Mucosa of stomach (tissue), 1 donor: ENCODE data around the gene ENTPD8.
A peak's percentile ranks its signal among the peaks of the same experiment; 100 is the strongest.

Source experiments
- H3K27me3 ChIP-seq: one replicate; pipeline ENCODE4 v1.7.0; 2013; ENCODE audit warnings: mild to moderate bottlenecking, low read length; ENCODE audit not compliant: control insufficient read depth, insufficient read depth
- H3K36me3 ChIP-seq: one replicate; pipeline ENCODE4 v1.7.0; 2013; ENCODE audit warnings: low read length; ENCODE audit not compliant: control insufficient read depth, insufficient read depth
- H3K4me1 ChIP-seq: one replicate; pipeline ENCODE4 v1.7.0; 2013; ENCODE audit warnings: mild to moderate bottlenecking, low read length; ENCODE audit not compliant: control insufficient read depth, insufficient read depth
- H3K4me3 ChIP-seq: one replicate; pipeline ENCODE4 v1.7.0; 2013; ENCODE audit warnings: low read length
- H3K9ac ChIP-seq: one replicate; pipeline ENCODE4 v1.7.0; 2013; ENCODE audit warnings: mild to moderate bottlenecking, low read length, moderate library complexity
- H3K9me3 ChIP-seq: one replicate; pipeline ENCODE4 v1.7.0; 2013; ENCODE audit warnings: mild to moderate bottlenecking, low read length, moderate library complexity; ENCODE audit not compliant: control insufficient read depth
- donor health status: Pancreatic carcinoma.

The ENTPD8 gene

DNA sequence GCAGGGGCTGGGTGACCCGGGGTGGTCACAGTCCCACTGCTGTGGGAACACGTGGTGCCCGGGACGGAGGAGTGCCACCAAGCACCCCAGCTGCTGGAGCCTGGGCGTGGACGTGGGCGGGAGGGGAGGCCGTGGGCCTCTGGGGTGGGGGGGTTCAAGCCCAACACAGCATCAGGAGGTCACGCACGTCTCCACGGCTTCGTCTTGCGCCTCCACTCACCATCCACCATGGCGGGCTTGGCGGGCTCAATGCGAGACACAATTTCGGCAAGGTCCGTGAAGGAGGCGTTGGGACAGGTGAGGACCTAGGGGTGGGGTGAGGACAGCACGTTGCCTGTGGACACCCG is 20.1 kb upstream of the ENTPD8 start:
- peaks cover 26% of the 10 kb centered on the region for H3K4me1 ChIP-seq
- no peak overlapping the region for H3K9ac ChIP-seq
- no peaks in the 10 kb centered on the region for H3K36me3 ChIP-seq
- no peaks in the 10 kb centered on the region for H3K27me3 ChIP-seq
- H3K4me3 ChIP-seq: no peak overlapping the region
- H3K9me3 ChIP-seq: no peaks in the 10 kb centered on the region

DNA sequence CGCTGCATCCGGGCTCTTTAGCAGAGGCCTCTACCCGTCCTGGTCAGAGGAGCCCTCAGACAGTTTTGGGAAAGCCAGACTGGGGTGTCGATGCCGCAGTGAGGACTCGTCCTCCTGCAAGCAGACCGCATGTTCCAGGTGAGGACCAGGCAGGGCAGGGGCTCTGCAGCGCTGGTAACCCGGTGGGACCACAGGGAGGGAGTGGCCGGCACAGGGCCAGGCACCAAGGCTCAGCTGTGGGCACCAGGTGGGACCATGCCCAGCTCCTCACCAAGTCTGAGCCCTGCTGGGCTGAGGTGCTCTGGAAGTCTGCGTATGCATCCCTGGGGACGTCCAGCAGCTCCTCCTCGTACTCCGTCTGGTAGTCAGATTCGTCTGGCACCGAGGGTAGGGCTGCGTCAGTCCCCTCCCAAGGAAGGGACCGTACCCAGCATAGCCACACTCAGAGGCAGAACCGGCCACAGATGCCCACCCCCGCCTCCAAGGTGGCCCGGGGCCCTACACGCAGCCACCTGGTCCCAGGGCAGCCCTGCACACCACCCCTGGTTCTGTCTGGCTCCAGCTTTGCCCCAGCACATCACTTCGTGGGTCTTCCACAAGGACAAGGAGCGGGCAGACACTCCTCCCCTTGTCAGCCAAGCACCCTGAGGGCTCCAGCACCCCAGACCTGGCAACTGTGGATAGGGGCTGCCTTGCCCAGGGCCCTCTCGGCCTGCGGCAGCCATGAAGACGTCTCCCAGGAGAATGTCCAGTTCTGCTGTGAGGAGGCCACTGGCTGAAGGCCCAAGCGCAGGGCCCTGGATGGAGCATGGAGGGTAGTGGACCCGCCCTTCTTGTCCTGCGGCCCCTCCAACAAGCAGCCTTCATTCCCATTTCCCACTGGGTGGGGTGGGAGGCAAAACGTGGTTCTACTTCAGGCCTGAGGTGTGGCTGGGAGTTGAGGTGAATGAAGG is 19.5 kb upstream of the ENTPD8 start:
- H3K27me3 ChIP-seq: no peaks in the 10 kb centered on the region
- H3K9ac ChIP-seq: no peak overlapping the region
- no peaks in the 10 kb centered on the region for H3K36me3 ChIP-seq
- no peaks in the 10 kb centered on the region for H3K9me3 ChIP-seq
- H3K4me1 ChIP-seq: peaks cover 26% of the 10 kb centered on the region
- no peak overlapping the region for H3K4me3 ChIP-seq

DNA sequence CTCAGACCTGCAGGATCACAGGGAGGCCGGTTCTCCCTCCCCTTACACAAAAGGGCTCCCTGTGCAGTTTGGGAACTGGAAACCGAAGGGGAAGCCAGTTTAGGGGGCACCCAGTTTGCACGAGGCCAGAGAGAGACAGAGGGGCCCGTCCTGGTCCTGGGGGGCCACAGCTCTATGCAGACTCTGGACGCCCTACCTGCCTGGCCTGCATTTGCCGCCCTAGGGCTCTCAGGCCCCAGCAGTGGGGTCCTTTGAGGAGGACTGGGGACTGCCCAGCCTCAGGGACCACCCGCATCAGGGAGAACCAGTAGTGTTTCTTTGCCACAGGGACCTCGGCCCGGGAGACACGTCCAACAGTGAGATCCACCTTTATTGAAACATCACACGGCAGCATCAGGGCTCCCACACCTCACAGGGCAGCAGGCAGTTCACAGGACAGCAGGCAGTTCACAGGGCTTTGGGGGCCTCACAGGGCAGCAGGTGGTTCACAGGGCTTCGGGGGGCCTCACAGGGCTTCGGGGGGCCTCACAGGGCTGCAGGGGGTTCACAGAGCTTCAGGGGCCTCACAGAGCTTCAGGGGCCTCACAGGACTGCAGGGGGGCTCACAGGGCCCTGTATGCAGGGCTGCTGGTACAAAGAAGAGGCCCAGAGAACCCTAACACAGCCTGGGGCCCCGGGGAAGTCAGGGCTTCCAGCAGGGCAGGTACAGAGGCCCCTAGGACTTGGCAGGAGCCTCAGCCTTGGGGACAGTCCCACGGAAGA is 18.6 kb upstream of the ENTPD8 start:
- Histone ChIP-seq H3K36me3 (no peaks in the 10 kb centered on the region), H3K9me3 (no peaks in the 10 kb centered on the region), H3K4me1 (peaks cover 30% of the 10 kb centered on the region), H3K27me3 (no peaks in the 10 kb centered on the region), H3K9ac (peak overlapping the region; percentile 77), H3K4me3 (peak overlapping the region; percentile 50)

DNA sequence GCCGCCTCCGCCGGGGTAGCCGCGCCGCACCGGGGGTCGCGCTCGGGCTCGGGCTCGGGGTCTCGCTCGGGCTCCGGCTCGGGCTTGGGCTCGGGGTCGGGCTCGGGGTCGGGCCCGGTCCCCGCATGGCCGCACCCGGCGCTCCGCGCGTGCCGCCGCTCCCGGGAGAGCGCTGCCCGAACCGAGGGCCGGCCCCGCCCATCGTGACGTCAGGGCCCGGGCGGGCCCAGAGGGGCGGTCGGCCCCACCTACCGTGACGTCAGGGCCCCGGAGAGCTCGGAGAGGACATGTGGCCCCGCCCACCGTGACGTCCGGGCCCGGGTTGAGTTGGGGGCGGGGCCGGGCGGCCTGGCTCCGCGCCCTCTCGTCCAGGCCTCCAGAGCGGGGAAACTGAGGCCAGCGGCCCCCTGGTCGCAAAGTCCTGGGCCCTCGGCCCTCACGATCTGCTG is 18.0 kb upstream of the ENTPD8 start, which contains the start of gene NSMF:
TSS of gene NSMF (minus strand) at position 183 of the 449 bp plus-strand sequence. CDS start 232 bp downstream, outside the sequence.
- peaks cover 36% of the 10 kb centered on the region for H3K4me1 ChIP-seq
- H3K27me3 ChIP-seq: no peaks in the 10 kb centered on the region
- H3K9me3 ChIP-seq: no peaks in the 10 kb centered on the region
- H3K9ac ChIP-seq: peak within 1 kb of the TSS; percentile 77
- no peaks in the 10 kb centered on the region for H3K36me3 ChIP-seq
- H3K4me3 ChIP-seq: peak within 1 kb of the TSS; percentile 50

DNA sequence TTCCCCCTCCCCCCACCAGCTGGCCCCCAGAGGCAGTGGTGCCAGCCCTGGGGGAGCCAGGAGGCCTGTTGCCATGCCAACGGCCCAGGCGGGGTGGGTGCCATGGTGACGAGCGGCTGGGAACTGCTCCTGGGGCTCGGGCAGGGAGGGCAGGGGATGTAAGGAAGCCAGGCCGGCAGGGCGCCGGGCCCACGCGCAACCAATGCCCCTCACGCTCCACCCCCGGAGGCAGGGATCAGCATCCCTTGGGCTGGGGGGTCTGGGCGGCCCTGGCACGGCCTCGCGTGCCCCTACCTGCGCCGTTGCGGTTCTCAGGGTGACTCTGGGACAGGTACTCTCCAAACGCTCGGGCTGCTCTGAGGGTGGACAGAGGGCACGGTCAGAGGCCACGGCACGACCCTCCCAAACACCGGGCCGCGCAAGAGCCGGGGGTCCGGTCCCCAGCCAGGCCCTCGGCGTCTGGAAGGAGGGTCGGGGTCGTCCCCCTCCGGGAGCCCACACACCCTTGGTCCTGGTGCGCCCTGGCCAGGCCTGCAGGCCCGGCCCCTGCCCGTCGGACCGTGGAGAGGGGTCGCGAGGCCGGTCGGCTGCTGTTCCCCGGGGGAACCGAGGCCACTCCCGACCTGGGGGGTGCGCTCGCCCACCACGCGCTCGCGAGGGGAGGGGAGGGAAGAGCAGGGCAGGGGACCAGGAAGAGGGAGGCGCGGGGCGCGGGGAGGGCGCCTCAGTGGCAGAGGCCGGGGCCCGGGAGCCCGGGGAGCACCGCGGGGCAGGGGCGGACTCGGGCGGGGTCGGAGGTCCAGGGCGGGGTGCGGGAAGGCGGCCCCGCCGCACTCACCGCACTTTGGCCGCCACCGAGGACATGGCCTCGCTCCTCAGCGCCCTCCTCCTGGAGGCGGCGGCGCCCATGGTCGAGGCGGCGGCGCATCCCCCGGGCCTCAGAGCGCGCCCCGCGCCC is 17.3 kb upstream of the ENTPD8 start:
- H3K27me3 ChIP-seq: no peaks in the 10 kb centered on the region
- peak overlapping the region; percentile 8 for H3K4me3 ChIP-seq
- H3K9ac ChIP-seq: peak overlapping the region; percentile 69
- peaks cover 40% of the 10 kb centered on the region for H3K4me1 ChIP-seq
- no peaks in the 10 kb centered on the region for H3K36me3 ChIP-seq
- no peaks in the 10 kb centered on the region for H3K9me3 ChIP-seq

DNA sequence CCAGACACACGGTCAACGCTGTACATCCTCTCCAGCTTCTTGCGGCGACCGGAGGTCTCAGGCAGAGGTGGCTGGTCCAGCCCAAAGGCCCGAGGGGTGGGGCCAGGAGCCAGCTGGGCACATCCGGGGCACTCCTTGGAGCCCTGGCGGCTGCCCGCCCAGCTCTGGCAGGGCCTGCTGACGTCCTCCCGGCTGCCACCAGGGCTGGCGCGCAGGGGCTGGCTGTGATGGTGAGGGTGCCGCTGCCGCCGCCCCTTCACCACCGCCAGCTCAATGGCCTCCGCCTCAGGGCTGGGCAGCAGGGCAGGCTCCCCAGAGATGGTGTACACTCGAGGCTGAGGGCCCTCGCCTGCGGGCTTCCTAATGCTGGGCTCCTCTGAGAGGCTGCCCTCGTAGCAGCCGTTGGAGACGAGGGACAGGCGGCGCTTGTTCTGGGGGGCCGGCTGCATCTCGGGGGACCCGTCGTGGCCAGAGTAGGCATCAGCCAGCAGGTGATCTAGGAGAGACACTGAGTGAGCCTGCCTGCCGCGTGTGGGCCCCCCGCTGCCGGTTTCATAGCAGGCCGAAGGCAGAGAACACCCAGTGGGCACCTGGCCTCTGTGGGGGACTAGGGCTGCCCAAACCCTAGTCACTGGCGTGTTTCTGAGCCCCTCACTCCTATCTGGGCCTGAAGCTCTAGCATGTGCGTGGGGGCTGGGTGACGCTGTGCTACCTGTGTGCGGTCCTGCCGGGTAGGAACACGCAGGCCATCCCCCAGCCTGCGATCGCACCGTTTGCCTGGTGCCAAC is 16.4 kb upstream of the ENTPD8 start:
- Histone ChIP-seq H3K9me3 (no peaks in the 10 kb centered on the region), H3K27me3 (no peaks in the 10 kb centered on the region), H3K9ac (peak overlapping the region; percentile 69), H3K36me3 (no peaks in the 10 kb centered on the region), H3K4me3 (peak overlapping the region; percentile 8), H3K4me1 (peaks cover 47% of the 10 kb centered on the region)

DNA sequence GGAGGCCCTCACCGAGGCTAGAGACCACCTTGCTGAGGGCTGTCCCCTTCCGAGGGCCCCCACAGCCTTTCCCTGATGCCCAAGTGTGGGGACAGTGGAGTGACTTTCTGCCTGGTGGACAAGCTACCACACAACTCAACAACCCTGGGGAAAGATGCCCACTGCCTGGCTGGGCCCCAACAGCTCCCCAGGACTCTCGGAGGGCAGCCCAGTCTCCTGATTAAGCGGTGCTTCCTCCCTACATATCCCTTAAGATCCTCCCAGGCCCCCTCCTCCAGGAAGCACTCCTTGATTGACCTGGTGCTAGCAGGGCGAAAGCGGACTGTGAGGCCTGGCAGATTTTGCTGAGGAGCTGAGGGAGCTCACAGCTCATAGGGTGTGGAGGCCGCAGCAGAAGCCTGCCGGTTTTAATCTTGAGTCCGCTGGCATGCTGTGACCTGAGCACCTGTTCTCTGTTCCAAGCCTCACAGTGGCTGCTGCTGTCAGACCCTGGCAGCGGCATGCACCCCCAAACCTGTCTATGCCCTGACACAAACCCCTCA is 15.8 kb upstream of the ENTPD8 start:
- no peak overlapping the region for H3K9ac ChIP-seq
- H3K4me1 ChIP-seq: peaks cover 47% of the 10 kb centered on the region
- no peak overlapping the region for H3K4me3 ChIP-seq
- H3K27me3 ChIP-seq: no peaks in the 10 kb centered on the region
- no peaks in the 10 kb centered on the region for H3K9me3 ChIP-seq
- no peaks in the 10 kb centered on the region for H3K36me3 ChIP-seq

DNA sequence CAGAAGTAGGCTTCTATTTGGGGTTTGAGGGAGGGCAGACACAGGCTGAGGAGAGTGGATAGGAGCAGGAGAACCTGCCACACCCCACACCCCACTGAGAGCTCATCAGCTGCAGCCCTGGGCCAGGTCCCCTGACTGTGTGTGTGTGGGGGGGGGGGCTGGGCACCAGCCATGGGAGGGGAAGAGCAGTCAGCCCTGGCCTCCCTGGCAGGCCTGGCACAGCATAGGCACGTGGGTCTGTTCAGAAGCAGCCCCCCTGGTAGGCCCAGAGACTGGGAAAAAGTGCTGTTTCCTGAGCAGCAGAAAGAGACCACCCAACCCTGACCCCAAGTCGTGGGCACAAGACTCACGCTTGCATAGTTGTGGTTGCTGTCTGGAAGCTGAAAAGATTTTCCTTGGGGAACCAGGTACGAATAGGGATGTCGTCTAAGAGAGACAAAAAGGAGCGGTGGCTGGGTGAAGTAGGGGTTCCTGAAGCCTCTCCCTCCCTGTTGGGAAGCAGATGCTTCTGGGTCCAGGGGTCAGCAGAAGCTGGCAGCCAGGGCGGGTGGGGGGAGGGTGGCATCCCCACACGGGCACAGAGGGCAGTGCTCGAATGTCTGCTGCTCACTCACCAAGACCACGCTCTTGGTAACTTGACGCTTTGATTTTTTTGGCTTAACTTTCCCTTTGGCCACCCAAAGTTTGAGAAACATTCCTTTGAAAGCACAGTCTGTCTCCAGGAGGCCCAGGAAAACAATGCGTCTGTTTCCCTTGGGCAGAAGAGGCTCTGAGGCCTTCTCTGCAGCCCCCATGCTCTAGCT is 15.1 kb upstream of the ENTPD8 start:
- no peak overlapping the region for H3K4me3 ChIP-seq
- H3K4me1 ChIP-seq: peaks cover 47% of the 10 kb centered on the region
- H3K9ac ChIP-seq: no peak overlapping the region

DNA sequence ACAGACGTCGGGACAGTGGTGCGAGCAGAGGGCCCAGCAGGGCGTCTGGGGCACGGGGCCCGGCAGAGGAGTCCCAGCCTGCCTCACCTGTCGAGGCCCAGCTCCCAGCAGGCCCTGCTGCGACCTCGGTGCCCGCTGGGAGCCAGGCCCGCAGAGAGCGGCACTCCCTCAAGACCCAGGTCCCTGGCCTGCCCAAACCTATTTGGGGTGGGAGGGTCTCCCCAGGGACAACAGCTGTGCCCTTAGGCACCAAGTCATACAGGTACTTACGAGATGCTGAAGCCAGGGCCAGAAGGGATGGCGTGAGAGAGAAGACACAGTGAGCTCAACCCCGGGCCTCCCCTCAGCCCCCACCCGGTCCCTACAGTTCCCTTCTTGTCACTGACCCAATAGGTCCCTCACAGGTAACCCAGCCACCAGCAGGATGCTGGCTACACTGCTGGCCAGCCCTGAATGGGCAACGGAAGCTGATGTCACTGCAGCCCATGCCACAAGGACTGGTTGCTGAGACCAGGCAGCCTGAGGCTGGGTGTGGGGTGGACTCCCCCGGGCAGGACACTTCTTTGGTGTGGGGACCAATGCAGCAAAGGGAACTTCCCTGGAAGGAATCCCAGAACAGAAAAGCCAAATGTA is 14.3 kb upstream of the ENTPD8 start:
- Histone ChIP-seq H3K9me3 (no peaks in the 10 kb centered on the region), H3K4me3 (no peak overlapping the region), H3K9ac (no peak overlapping the region), H3K27me3 (no peaks in the 10 kb centered on the region), H3K36me3 (no peaks in the 10 kb centered on the region), H3K4me1 (peaks cover 47% of the 10 kb centered on the region)

More for the DNA sequence above, 15.1 kb upstream of the ENTPD8 start:
- Histone ChIP-seq H3K9me3 (no peaks in the 10 kb centered on the region), H3K36me3 (no peaks in the 10 kb centered on the region), H3K27me3 (no peaks in the 10 kb centered on the region)
